HEK293T (cell line): Measurements from ENCODE around the gene HDAC8.

ENCODE experiments used
- ARNT ChIP-seq: fragments of 450-650 bp; IDR thresholded peaks from 2 replicates; pipeline ENCODE4 v1.6.1; 2017; ENCODE audit warnings: mild to moderate bottlenecking
- BHLHE40 ChIP-seq: fragments of 450-650 bp; IDR thresholded peaks from 2 replicates; pipeline ENCODE4 v1.6.1; 2016; ENCODE audit warnings: mild to moderate bottlenecking, moderate library complexity, borderline replicate concordance
- CTBP1 ChIP-seq: fragments of 450-650 bp; IDR thresholded peaks from 2 replicates; pipeline ENCODE4 v1.6.1; 2016; ENCODE audit warnings: borderline replicate concordance
- ELF4 ChIP-seq: fragments of 450-650 bp; IDR thresholded peaks from 2 replicates; pipeline ENCODE4 v1.6.1; 2017; ENCODE audit warnings: antibody characterized with exemption
- FOXA1 ChIP-seq: fragments of 450-650 bp; IDR thresholded peaks from 2 replicates; pipeline ENCODE4 v1.6.1; 2016; ENCODE audit warnings: mild to moderate bottlenecking
- FOXK2 ChIP-seq: fragments of 450-650 bp; IDR thresholded peaks from 2 replicates; pipeline ENCODE4 v1.6.1; 2016; ENCODE audit warnings: mild to moderate bottlenecking
- FOXM1 ChIP-seq: fragments of 450-650 bp; IDR thresholded peaks from 2 replicates; pipeline ENCODE4 v1.6.1; 2017; ENCODE audit warnings: mild to moderate bottlenecking, borderline replicate concordance
- HDGF ChIP-seq: fragments of 450-650 bp; IDR thresholded peaks from 2 replicates; pipeline ENCODE4 v1.6.1; 2017; ENCODE audit warnings: antibody characterized with exemption, borderline replicate concordance
- L3MBTL2 ChIP-seq: fragments of 450-650 bp; conservative IDR thresholded peaks from 2 replicates; pipeline ENCODE4 v1.6.1; 2016; ENCODE audit warnings: mild to moderate bottlenecking
- LEF1 ChIP-seq: fragments of 450-650 bp; IDR thresholded peaks from 2 replicates; pipeline ENCODE4 v1.6.1; 2017; ENCODE audit warnings: mild to moderate bottlenecking, borderline replicate concordance
- SP1 ChIP-seq: fragments of 450-650 bp; IDR thresholded peaks from 2 replicates; pipeline ENCODE4 v1.6.1; 2017
- SUZ12 ChIP-seq: fragments of 450-650 bp; IDR thresholded peaks from 2 replicates; pipeline ENCODE4 v1.6.1; 2016; ENCODE audit warnings: mild to moderate bottlenecking
- TARDBP ChIP-seq: fragments of 450-650 bp; IDR thresholded peaks from 2 replicates; pipeline ENCODE4 v1.6.1; 2016
- ZNF384 ChIP-seq: fragments of 450-650 bp; IDR thresholded peaks from 2 replicates; pipeline ENCODE4 v1.6.1; 2016

- TF ChIP-seq SP1, result no peak
- TF ChIP-seq CTBP1, result no peak
- TF ChIP-seq FOXM1, result no peak
- 0 out of 2 replicates have a peak, but pooled peaks have one; percentile 11 for TF ChIP-seq L3MBTL2
- no peak for TF ChIP-seq ELF4
- TF ChIP-seq BHLHE40, result no peak
- TF ChIP-seq HDGF, result no peak
- TF ChIP-seq SUZ12, result no peak
- TF ChIP-seq FOXA1, result no peak
- TF ChIP-seq FOXK2, result no peak
- TF ChIP-seq ARNT, result no peak; the same call in 1 of the 2 replicates
- no peak for TF ChIP-seq ZNF384
- TF ChIP-seq TARDBP, result no peak
- TF ChIP-seq LEF1, result no peak
Measured at GRCh38 chrX:72306085-72306801, 266.4 kb downstream of the HDAC8 start.
